Right lobe of liver (tissue), 6 donors: ENCODE measurements around the gene MYZAP. TPM values are rescaled to one million over a fixed set of nuclear protein-coding genes. Genes with fewer than 3 reads are reported as not detected.

ENCODE experiments used
- ATAC-seq, 4 donors: fragments of 200-7000 bp; cut with Tn5 transposase; one replicate each; pipeline ENCODE4 v1.9.1; 2020; ENCODE audit warnings: mild to moderate bottlenecking in 4 of 4, moderate library complexity in 4 of 4
- DNase-seq, 3 donors: peaks; one replicate each; pipeline ENCODE4 v3.0.0-alpha.2; 2020
- H3K27ac ChIP-seq, 3 donors: fragments of 200-600 bp; one replicate each; pipeline ENCODE4 v1.8.0; 2022
- H3K27me3 ChIP-seq, 2 donors: fragments of 200-600 bp; one replicate each; pipeline ENCODE4 v1.8.0; 2022
- H3K36me3 ChIP-seq, 4 donors: fragments of 200-600 bp; sonication (generic) in 1 of 4; one replicate each; pipeline versions ENCODE4 v1.5.1 to v1.8.0; 2017 to 2022; ENCODE audit warnings: control low read depth in 1 of 4
- H3K4me1 ChIP-seq, 4 donors: fragments of 200-600 bp; sonication (generic) in 1 of 4; one replicate each; pipeline versions ENCODE4 v1.5.1 to v1.8.0; 2017 to 2022; ENCODE audit warnings: control low read depth in 1 of 4
- H3K4me3 ChIP-seq, 3 donors: fragments of 200-600 bp; one replicate each; pipeline ENCODE4 v1.8.0; 2022
- H3K9me3 ChIP-seq, 4 donors: fragments of 200-600 bp; sonication (generic) in 1 of 4; one replicate each; pipeline versions ENCODE4 v1.5.1 to v1.8.0; 2017 to 2022; ENCODE audit warnings: control low read depth in 1 of 4
- CTCF ChIP-seq, 4 donors: fragments of 200-600 bp in 3 of 4; fragments of 450-650 bp in 1 of 4; IDR thresholded peaks; one replicate each; pipeline versions ENCODE4 v1.5.1 to v1.8.0; 2016 to 2022; ENCODE audit warnings: antibody characterized with exemption in 4 of 4, mild to moderate bottlenecking in 2 of 4
- POLR2A ChIP-seq: fragments of 450-650 bp; IDR thresholded peaks from one replicate; pipeline ENCODE4 v1.6.1; 2017; ENCODE audit warnings: antibody characterized with exemption, mild to moderate bottlenecking
- WGBS: methylation state at CpG from one replicate; pipeline ENCODE4 v1.1.6; 2018; ENCODE audit warnings: low coverage, low lambda C conversion rate; ENCODE audit not compliant: insufficient coverage; ENCODE audit errors: missing lambda C conversion rate; 5-methylcytosine and 5-hydroxymethylcytosine counted together
- intact Hi-C, 2 donors: fragments of 100-400 bp; cut with DNase I; formaldehyde crosslinking; loops; one replicate each; pipeline versions ENCODE4 v1.11.2 to v1.14.1; 2022
- total RNA-seq, 6 experiments: library from RNA; depleted of rRNA in 2 of 6; stranded (reverse); fragments of >200 nt in 2 of 6; fragmentation: NEBNext Ultra II Directional in 3 of 6; extraction: Animal tissue kit (Norgen Biotek cat#: 25700) in 3 of 6; gene quantifications; one replicate each; pipeline versions ENCODE4 v1.1.0 to v1.2.4, GENCODE V29; 2016 to 2023
- donor health status: DM: no; HTN: yes; CAD: no.
- donor health status: DM: no; HTN: no; CAD: no.
- donor health status: DM: no; HTN: no; CAD: no.
- donor health status: DM: no; HTN: yes; CAD: no.
- donor health status: DM: no; HTN: yes; CAD: no.

Gene MYZAP
- total RNA-seq, 6 experiments from 2014 or later, result 0.24 to 0.65 (median 0.61) TPM; not detected in 2

- 56% methylated on average over 4 of the region's 5 CpGs for WGBS
- Histone ChIP-seq H3K4me3 (peak overlapping the region in 1 of 3 donors; percentile 54), H3K27me3 (no peaks in the 10 kb centered on the region), H3K27ac (no peak overlapping the region), H3K9me3 (no peaks in the 10 kb centered on the region), H3K36me3 (no peaks in the 10 kb centered on the region), H3K4me1 (no peaks in the 10 kb centered on the region)
- intact Hi-C loops, result no loop called here
- DNase-seq (no peak), ATAC-seq (no peak)
- TF ChIP-seq POLR2A (no peak), CTCF (IDR thresholded peaks at IDR 0.05) (no peak)
These were observed 722 bp downstream of the MYZAP start for GRCh38 chr15:57592426-57592825.

- no peak for DNase-seq
- H3K27ac ChIP-seq, result no peak overlapping the region
- TF ChIP-seq POLR2A (no peak), CTCF (IDR thresholded peaks at IDR 0.05) (no peak)
- H3K4me3 ChIP-seq, result no peak overlapping the region
- H3K27me3 ChIP-seq, result no peaks in the 10 kb centered on the region
- H3K4me1 ChIP-seq, result no peaks in the 10 kb centered on the region
- 80% methylated on average over 3 of the region's 5 CpGs for WGBS
- no peaks in the 10 kb centered on the region for H3K9me3 ChIP-seq
- no peak for ATAC-seq
- H3K36me3 ChIP-seq, result no peaks in the 10 kb centered on the region
- intact Hi-C loops, result no loop called here
These were observed 1.2 kb downstream of the MYZAP start for GRCh38 chr15:57592836-57593420.

GRCh38 chr15:57594479-57594878 is 2.8 kb downstream of the MYZAP start:
- H3K9me3 ChIP-seq, result no peaks in the 10 kb centered on the region
- no peak for ATAC-seq
- no peak for DNase-seq
- no peaks in the 10 kb centered on the region for H3K4me1 ChIP-seq
- intact Hi-C loops, result no loop called here
- 95% methylated on average over 6 of the region's 6 CpGs for WGBS
- no peaks in the 10 kb centered on the region for H3K36me3 ChIP-seq
- no peak overlapping the region for H3K4me3 ChIP-seq
- H3K27me3 ChIP-seq, result no peaks in the 10 kb centered on the region
- TF ChIP-seq CTCF (IDR thresholded peaks at IDR 0.05) (no peak), POLR2A (no peak)
- no peak overlapping the region for H3K27ac ChIP-seq

- Histone ChIP-seq H3K27ac (no peak overlapping the region), H3K27me3 (no peaks in the 10 kb centered on the region), H3K36me3 (no peaks in the 10 kb centered on the region), H3K4me3 (no peak overlapping the region), H3K4me1 (no peaks in the 10 kb centered on the region), H3K9me3 (no peaks in the 10 kb centered on the region)
- WGBS, result 68% methylated on average over 6 of the region's 9 CpGs
- no peak for DNase-seq
- no peak for ATAC-seq
- intact Hi-C loops, result no loop called here
- TF ChIP-seq POLR2A, result no peak
- TF ChIP-seq CTCF (IDR thresholded peaks at IDR 0.05), result no peak
These were observed 3.5 kb downstream of the MYZAP start for GRCh38 chr15:57595011-57595866.
